ENCODE data around the gene AKAP13.

The AKAP13 gene

DNA sequence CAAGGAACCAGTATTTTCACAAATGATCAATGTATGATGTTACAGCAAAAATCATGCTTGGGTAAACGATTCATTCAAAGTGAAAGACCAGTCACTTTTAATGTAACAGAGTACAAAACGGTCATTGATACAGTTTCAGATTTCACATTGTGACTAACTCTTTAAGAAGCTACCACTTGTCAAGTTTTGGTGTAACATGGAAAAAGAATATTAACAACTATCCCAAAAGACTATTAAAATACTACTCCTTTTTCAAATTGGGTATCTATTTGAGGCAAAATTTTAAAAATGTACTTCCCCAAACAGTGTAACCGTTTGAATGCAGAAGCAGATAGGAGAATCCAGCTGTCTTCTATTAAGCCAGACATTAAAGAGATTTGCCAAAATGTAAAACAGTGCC lies 31.7 kb downstream of the AKAP13 start:
- Histone ChIP-seq H3K4me1 (ENCODE audit: control insufficient read depth, insufficient read depth, low read length) (peaks cover 41% of the 10 kb centered on the region), H3K27ac (ENCODE audit: extremely low read depth, low read depth, low read length) (no peak overlapping the region), H3K4me3 (ENCODE audit: low read depth, low read length) (no peak overlapping the region), H3K36me3 (ENCODE audit: control insufficient read depth in 2 of 2, insufficient read depth in 1 of 2, low read length in 2 of 2) (no peaks in the 10 kb centered on the region), H3K9me3 (ENCODE audit: control insufficient read depth, insufficient read depth, low read depth, low read length) (no peaks in the 10 kb centered on the region)
- ChIA-PET POLR2A (interaction anchor here (1.6 to 3.7 kb wide), 2 partner anchors 32 to 81 kb away, joined by 4 to 25 read pairs; partner anchors contain the start of gene AKAP13), CTCF (interaction anchor here (1.0 to 11.2 kb wide), 6 partner anchors 12 to 122 kb away, joined by 3 to 117 read pairs (median 6); no protein-coding TSS in a partner anchor)
- no peak for TF ChIP-seq KLF1 (tag by site-specific recombination; IDR thresholded peaks at IDR 0.05)
- no peak for TF ChIP-seq ZBTB17 (tag by site-specific recombination; IDR thresholded peaks at IDR 0.05)
- no peak for TF ChIP-seq ZBTB8A (tag by site-specific recombination; IDR thresholded peaks at IDR 0.05)
- TF ChIP-seq ZNF350 (tag by site-specific recombination; IDR thresholded peaks at IDR 0.05): no peak
- TF ChIP-seq KLF9 (tag by site-specific recombination; IDR thresholded peaks at IDR 0.05; ENCODE audit: low read depth): no peak
- TF ChIP-seq ZNF585B (tag by site-specific recombination; IDR thresholded peaks at IDR 0.05): peak; percentile 65
- TF ChIP-seq, protein P1, sequence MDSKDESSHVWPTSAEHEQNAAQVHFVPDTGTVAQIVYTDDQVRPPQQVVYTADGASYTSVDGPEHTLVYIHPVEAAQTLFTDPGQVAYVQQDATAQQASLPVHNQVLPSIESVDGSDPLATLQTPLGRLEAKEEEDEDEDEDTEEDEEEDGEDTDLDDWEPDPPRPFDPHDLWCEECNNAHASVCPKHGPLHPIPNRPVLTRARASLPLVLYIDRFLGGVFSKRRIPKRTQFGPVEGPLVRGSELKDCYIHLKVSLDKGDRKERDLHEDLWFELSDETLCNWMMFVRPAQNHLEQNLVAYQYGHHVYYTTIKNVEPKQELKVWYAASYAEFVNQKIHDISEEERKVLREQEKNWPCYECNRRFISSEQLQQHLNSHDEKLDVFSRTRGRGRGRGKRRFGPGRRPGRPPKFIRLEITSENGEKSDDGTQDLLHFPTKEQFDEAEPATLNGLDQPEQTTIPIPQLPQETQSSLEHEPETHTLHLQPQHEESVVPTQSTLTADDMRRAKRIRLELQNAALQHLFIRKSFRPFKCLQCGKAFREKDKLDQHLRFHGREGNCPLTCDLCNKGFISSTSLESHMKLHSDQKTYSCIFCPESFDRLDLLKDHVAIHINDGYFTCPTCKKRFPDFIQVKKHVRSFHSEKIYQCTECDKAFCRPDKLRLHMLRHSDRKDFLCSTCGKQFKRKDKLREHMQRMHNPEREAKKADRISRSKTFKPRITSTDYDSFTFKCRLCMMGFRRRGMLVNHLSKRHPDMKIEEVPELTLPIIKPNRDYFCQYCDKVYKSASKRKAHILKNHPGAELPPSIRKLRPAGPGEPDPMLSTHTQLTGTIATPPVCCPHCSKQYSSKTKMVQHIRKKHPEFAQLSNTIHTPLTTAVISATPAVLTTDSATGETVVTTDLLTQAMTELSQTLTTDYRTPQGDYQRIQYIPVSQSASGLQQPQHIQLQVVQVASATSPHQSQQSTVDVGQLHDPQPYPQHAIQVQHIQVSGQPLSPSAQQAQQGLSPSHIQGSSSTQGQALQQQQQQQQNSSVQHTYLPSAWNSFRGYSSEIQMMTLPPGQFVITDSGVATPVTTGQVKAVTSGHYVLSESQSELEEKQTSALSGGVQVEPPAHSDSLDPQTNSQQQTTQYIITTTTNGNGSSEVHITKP (tag by site-specific recombination; IDR thresholded peaks at IDR 0.05): peak; percentile 63
- TF ChIP-seq ZNF16 (tag by site-specific recombination; IDR thresholded peaks at IDR 0.05; ENCODE audit: low read depth): no peak
- TF ChIP-seq ZEB2 (tag by site-specific recombination; IDR thresholded peaks at IDR 0.05): no peak
- TF ChIP-seq ZNF175 (tag by site-specific recombination; IDR thresholded peaks at IDR 0.05): no peak
- TF ChIP-seq, protein P2, sequence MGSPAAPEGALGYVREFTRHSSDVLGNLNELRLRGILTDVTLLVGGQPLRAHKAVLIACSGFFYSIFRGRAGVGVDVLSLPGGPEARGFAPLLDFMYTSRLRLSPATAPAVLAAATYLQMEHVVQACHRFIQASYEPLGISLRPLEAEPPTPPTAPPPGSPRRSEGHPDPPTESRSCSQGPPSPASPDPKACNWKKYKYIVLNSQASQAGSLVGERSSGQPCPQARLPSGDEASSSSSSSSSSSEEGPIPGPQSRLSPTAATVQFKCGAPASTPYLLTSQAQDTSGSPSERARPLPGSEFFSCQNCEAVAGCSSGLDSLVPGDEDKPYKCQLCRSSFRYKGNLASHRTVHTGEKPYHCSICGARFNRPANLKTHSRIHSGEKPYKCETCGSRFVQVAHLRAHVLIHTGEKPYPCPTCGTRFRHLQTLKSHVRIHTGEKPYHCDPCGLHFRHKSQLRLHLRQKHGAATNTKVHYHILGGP (tag by site-specific recombination; IDR thresholded peaks at IDR 0.05): no peak

DNA sequence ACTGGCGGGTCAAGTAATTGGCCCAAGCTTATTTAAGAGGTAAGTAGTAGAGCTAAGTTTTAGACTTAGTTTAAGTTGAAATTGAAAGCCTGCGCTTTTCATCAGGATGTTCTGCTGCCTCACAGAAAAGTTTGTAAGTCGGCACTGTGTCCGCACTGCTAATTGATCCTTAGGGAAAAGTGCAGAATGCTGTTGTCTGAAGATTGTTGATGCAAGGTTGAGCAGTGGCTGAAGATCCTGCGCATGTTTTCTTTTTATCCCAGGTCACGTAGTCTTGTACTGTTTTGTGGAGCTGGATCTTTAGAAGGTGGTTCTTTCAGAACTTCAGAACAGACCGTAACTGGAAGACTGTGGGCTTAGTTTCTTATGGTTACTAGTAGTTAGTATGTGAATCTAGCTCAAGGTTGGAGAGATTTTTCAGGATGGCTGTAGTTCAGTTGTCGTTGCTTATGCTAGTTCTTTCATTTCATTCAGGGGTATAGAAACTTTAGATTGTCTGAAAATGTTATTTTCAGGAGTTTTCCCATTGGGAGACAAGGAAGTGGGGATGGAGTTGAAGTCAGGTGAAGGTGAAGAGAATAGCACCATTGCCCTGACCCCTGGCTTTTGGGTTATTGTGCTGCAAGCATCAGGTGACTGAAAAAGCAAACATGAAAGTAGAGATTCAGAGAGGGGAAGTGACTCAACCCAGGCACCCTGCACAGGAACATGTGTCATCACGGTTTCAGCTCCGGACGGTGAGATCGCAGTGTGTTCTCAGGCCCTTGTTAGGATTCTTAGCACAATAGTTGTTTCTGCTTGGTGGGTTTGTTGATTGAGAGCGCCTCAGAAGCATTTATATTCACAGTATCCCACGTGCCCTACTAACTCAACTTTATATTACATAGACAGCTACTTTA lies 32.8 kb downstream of the AKAP13 start:
- CTCF ChIA-PET: interaction anchor here (0.6 to 11.2 kb wide), 20 partner anchors 9 to 138 kb away, joined by 3 to 117 read pairs (median 6); no protein-coding TSS in a partner anchor
- POLR2A ChIA-PET: interaction anchor here (0.5 to 3.7 kb wide), 6 partner anchors 9 to 116 kb away, joined by 3 to 25 read pairs (median 4); partner anchors contain the start of gene AKAP13
- H3K9me3 ChIP-seq (ENCODE audit: control insufficient read depth, insufficient read depth, low read depth, low read length): no peaks in the 10 kb centered on the region
- no peak overlapping the region for H3K4me3 ChIP-seq (ENCODE audit: low read depth, low read length)
- no peak overlapping the region for H3K27ac ChIP-seq (ENCODE audit: extremely low read depth, low read depth, low read length)
- H3K4me1 ChIP-seq (ENCODE audit: control insufficient read depth, insufficient read depth, low read length): peaks cover 30% of the 10 kb centered on the region
- no peaks in the 10 kb centered on the region for H3K36me3 ChIP-seq (ENCODE audit: control insufficient read depth in 2 of 2, insufficient read depth in 1 of 2, low read length in 2 of 2)
- TF ChIP-seq ZNF623 (tag by site-specific recombination; IDR thresholded peaks at IDR 0.05): no peak
- peak; percentile 85 for TF ChIP-seq ZNF600 (tag by site-specific recombination; IDR thresholded peaks at IDR 0.05)
- TF ChIP-seq, protein P3, sequence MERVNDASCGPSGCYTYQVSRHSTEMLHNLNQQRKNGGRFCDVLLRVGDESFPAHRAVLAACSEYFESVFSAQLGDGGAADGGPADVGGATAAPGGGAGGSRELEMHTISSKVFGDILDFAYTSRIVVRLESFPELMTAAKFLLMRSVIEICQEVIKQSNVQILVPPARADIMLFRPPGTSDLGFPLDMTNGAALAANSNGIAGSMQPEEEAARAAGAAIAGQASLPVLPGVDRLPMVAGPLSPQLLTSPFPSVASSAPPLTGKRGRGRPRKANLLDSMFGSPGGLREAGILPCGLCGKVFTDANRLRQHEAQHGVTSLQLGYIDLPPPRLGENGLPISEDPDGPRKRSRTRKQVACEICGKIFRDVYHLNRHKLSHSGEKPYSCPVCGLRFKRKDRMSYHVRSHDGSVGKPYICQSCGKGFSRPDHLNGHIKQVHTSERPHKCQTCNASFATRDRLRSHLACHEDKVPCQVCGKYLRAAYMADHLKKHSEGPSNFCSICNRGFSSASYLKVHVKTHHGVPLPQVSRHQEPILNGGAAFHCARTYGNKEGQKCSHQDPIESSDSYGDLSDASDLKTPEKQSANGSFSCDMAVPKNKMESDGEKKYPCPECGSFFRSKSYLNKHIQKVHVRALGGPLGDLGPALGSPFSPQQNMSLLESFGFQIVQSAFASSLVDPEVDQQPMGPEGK (tag by site-specific recombination; IDR thresholded peaks at IDR 0.05): no peak
- peak; percentile 75 for TF ChIP-seq ZNF660 (tag by site-specific recombination; IDR thresholded peaks at IDR 0.05)
- no peak for TF ChIP-seq MYNN (tag by site-specific recombination; IDR thresholded peaks at IDR 0.05; ENCODE audit: borderline replicate concordance)
- TF ChIP-seq ZNF48 (tag by site-specific recombination; IDR thresholded peaks at IDR 0.05): no peak
- TF ChIP-seq PRDM1 (tag by site-specific recombination; IDR thresholded peaks at IDR 0.05): peak; percentile 53; the same call in 1 of the 2 replicates
- TF ChIP-seq, protein P4, sequence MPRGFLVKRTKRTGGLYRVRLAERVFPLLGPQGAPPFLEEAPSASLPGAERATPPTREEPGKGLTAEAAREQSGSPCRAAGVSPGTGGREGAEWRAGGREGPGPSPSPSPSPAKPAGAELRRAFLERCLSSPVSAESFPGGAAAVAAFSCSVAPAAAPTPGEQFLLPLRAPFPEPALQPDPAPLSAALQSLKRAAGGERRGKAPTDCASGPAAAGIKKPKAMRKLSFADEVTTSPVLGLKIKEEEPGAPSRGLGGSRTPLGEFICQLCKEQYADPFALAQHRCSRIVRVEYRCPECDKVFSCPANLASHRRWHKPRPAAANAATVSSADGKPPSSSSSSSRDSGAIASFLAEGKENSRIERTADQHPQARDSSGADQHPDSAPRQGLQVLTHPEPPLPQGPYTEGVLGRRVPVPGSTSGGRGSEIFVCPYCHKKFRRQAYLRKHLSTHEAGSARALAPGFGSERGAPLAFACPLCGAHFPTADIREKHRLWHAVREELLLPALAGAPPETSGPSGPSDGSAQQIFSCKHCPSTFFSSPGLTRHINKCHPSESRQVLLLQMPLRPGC (tag by site-specific recombination; IDR thresholded peaks at IDR 0.05): peak; percentile 52; the same call in 1 of the 2 replicates
- TF ChIP-seq ZNF2 (tag by site-specific recombination; IDR thresholded peaks at IDR 0.05): 0 out of 2 replicates have a peak, but pooled peaks have one; percentile 24
- no peak for TF ChIP-seq ZNF169 (tag by site-specific recombination; IDR thresholded peaks at IDR 0.05)
- TF ChIP-seq, protein P5, sequence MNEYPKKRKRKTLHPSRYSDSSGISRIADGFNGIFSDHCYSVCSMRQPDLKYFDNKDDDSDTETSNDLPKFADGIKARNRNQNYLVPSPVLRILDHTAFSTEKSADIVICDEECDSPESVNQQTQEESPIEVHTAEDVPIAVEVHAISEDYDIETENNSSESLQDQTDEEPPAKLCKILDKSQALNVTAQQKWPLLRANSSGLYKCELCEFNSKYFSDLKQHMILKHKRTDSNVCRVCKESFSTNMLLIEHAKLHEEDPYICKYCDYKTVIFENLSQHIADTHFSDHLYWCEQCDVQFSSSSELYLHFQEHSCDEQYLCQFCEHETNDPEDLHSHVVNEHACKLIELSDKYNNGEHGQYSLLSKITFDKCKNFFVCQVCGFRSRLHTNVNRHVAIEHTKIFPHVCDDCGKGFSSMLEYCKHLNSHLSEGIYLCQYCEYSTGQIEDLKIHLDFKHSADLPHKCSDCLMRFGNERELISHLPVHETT (tag by site-specific recombination; IDR thresholded peaks at IDR 0.05): 0 out of 2 replicates have a peak, but pooled peaks have one; percentile 42
- no peak for TF ChIP-seq ZNF354C (tag by site-specific recombination; IDR thresholded peaks at IDR 0.05; ENCODE audit: borderline replicate concordance, low read depth)
- no peak for TF ChIP-seq ZNF23 (tag by site-specific recombination; IDR thresholded peaks at IDR 0.05; ENCODE audit: borderline replicate concordance)

Measured in HEK293 (cell line).